Measurements from ENCODE around the gene ALG6.
"Not testable (repeated sequence)": the region's sequence is repeated elsewhere in the genome, so short reads cannot be mapped to it uniquely, and the experiment has no call there.

Gene ALG6

DNA sequence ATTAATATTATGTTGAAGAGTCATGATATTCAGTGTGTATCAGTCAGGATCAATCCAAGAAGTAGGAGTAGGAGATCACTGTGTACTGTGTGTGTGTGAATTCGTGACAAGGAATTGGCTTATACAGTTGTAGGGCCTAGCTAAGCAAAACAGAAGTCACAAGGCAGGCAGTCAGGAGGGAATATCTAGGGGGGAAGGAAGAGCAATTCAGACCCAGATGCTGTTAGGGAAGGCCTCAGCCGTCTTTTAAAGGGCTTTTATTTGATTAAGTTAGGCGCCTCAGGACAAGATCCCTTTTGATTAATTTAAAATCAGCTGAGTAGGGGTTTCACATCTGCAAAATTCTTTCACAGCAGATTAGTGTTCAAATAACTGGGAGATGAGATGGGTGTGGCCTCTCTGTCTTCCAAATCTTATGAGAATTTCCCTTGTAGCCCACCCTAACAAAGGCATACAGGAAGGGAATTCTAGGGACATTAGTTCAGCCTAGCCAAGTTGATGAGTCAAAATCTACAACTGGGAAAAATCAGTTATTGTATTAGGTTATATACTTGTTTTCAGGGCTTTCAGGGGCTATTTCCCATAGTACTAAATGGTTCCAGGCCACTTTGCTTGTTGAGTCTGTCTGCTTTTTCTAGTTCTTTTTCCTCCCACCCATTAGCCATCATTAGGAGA is 47.4 kb downstream of the ALG6 start:
- DNase-seq (ENCODE audit: low read depth in 2 of 2) = no peak

GRCh38 chr1:63418101-63418500 is 50.7 kb downstream of the ALG6 start:
- DNase-seq (ENCODE audit: low read depth in 2 of 2) = no peak

DNA sequence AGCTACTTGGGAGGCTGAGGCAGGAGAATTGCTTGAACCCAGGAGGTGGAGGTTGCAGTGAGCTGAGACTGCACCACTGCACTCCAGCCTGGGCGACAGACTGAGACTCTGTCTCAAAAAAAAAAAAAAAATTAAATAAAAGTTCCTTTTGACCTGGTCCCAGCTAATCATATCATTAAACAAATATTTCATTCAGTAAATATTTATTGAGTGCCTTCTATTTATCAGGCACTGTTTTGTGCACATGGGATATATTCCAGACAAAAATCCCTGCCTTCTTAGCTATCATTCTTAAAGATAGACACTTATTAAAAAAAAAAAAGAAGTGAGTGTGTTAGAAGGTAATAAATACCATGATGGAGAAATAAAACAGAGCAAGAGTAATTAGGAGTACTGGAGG is 53.3 kb downstream of the ALG6 start:
- DNase-seq (ENCODE audit: low read depth in 2 of 2) = not testable (repeated sequence)

DNA sequence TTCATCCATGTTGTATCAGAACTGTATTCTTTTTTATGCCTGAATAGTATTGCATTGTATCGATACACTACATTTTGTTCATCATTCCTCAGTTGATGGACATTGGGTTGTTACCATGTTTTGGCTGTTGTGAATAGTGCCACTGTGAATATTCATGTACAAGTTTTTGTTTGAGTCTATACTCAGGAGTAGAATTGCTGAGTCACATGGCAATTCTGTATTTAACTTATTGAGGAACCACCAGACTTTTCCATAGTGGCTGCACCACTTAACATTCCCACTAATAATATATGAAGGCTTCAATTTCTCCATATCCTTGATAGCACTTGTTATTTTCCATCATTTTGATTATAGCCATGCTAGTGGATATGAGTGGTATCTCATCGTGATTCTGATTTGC is 56.2 kb downstream of the ALG6 start:
- no peak for DNase-seq (ENCODE audit: low read depth in 2 of 2)

DNA sequence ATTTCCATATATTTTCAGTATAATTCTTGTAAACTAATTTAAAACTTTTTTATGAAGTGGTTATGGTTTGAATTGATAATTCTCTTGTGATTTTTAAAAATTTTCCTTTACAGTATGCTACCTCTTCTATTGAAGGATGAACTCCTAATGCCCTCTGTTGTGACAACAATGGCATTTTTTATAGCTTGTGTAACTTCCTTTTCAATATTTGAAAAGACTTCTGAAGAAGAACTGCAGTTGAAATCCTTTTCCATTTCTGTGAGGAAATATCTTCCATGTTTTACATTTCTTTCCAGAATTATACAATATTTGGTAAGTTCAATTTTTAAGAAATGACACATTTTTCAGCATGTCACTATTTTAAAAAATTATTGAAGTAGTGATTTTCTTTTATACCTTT is 61.4 kb downstream of the ALG6 start:
- DNase-seq (ENCODE audit: low read depth in 2 of 2) = no peak

DNA sequence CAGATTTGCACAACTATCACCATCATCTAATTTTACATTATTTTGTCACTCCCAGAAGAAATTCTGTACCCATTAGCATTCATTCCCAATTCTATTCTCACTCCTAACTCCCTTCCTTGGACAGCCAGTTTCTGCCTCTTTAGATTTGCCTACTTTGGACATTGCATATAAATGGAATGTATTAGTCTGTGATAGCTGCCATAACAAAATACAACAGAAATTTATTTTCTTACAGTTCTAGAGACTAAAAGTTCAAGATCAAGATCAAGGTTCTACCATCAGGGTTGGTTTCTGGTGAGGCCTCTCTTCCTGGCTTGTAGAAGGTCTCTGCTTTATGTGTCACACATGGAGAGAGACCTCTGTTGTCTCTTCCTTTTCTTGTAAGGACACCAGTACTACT is 61.9 kb downstream of the ALG6 start:
- DNase-seq (ENCODE audit: low read depth in 2 of 2) = no peak

GRCh38 chr1:63435161-63435560 is 67.7 kb downstream of the ALG6 start:
- DNase-seq (ENCODE audit: low read depth in 2 of 2) = no peak

GRCh38 chr1:63442141-63442475 is 74.7 kb downstream of the ALG6 start:
- no peak for DNase-seq (ENCODE audit: low read depth in 2 of 2)

- no peak for DNase-seq (ENCODE audit: low read depth in 2 of 2)
These were observed 81.4 kb downstream of the ALG6 start for GRCh38 chr1:63448731-63449246.

- no peak for DNase-seq (ENCODE audit: low read depth in 2 of 2)
These were observed 83.0 kb downstream of the ALG6 start for GRCh38 chr1:63450416-63450815.

DNA sequence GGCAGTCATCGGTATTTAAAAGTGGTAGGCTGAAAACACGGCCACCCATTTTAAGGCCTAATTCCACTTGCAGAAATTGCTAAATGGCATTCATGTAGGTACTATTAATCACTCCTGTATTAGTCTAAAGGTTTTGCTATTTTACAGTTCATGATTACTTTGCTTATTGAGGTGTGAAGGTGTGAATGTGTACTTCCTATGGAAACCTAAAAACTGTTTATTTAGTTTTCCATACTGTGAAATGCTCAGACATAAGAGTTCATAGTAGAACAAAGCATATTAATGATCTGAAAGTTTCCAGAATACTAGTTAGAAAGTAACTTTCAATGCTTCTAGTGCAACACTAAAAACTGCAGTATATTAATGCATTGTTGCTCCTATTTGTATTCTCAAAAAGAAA is 85.8 kb downstream of the ALG6 start:
- DNase-seq (ENCODE audit: low read depth in 2 of 2) = no peak

DNA sequence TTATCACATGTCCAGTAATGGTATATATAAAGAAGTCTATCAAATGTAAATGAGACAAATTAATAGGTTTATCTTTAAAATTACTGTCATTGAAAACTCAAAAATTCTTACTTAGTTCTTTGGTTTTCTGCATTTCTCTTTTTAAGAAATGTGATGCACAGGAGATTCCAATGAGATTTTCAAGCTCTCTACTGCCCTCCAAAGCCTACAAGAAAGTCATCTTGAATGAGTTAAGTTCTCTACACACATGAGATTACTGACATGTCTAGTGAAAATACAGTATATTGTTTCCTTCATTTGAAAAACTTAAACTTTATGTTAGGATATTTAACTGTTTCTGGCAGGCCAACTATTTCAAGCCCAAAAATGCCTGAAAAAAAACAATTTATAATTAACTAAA is 86.8 kb downstream of the ALG6 start:
- DNase-seq (ENCODE audit: low read depth in 2 of 2) = no peak

- DNase-seq (ENCODE audit: low read depth in 2 of 2) = no peak
These were observed 91.3 kb downstream of the ALG6 start for GRCh38 chr1:63458750-63459149.

DNA sequence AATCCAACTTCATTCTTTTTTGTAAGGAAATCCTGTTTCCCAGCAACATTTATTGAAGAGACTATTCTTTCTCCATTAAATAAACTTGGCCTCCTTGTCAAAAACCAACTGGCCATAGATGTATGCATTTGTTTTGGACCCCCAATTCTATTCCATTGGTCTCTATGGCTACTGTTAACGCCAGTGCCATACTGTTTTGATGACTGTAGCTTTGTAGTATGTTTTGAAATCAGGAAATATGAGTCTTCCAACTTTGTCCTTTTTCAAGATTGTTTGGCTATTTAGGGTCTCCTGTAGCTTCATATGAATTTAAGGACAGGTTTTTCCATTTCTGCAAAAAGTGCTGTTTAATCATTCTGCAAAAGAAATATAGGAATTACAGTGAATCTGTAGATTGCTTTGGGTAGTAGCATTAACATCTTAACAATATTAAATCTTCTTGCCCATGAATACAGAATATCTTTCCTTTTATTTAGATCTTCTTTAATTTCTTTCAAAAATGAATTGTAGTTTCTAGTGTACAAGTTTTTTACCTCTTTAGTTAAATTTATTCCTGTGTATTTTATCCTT is 94.3 kb downstream of the ALG6 start:
- no peak for DNase-seq (ENCODE audit: low read depth in 2 of 2)

DNA sequence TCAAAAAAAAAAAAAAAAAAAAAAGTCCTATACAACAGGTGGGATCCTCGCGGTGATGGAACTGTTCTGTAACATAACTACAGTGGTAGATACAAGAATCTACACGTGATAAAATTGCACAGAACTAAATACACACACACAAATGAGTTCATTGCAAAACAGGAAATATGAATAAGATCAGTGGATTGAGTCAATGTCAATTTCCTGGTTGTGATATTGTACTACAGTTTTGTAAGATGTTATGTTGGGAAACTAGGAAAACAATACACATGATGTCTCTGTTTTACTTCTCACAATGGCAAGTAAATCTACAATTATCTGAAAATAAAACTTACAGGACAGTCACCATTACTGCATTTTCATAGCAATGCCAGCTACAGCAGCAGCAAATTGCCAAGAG is 95.8 kb downstream of the ALG6 start:
- no peak for DNase-seq (ENCODE audit: low read depth in 2 of 2)

GRCh38 chr1:63466181-63466580 is 98.8 kb downstream of the ALG6 start:
- no peak for DNase-seq (ENCODE audit: low read depth in 2 of 2)

DNA sequence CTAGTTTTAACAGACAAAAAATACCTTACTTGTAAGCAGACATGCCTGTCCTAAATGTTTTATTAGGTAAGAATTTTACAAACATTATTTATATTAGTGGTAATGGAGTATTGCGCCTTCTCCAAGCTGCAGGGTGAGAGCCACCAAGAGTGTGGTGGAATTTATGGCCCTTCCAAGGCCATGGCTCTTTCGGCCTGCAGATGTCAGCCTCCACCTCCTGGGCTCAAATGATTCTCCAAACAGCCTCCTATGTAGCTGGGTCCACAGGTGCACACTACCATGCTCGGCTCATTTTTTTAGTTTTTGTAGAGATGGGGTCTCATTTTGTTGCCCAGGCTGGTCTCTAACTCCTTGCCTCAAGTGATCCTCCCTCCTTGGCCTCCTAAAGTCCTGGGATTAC is 99.3 kb downstream of the ALG6 start:
- no peak for DNase-seq (ENCODE audit: low read depth in 2 of 2)

GRCh38 chr1:63468683-63469082 is 101.3 kb downstream of the ALG6 start:
- not testable (repeated sequence) for DNase-seq (ENCODE audit: low read depth in 2 of 2)

DNA sequence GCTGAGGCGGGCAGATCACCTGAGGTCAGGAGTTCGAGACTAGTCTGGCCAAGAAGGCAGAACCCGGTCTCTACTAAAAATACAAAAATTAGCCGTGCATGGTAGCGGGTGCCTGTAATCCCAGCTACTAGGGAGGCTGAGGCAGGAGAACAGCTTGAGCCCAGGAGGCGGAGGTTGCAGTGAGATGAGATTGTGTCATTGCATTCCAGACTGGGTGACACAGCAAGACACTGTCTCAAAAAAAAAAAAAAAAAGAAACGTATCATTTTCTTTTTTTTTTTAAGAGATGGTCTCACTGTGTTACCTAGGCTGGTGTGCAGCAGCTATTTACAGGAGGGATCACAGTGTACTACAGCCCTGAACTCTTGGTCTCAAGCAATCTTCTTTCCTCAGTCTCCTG is 108.3 kb downstream of the ALG6 start:
- no peak for DNase-seq (ENCODE audit: low read depth in 2 of 2)

DNA sequence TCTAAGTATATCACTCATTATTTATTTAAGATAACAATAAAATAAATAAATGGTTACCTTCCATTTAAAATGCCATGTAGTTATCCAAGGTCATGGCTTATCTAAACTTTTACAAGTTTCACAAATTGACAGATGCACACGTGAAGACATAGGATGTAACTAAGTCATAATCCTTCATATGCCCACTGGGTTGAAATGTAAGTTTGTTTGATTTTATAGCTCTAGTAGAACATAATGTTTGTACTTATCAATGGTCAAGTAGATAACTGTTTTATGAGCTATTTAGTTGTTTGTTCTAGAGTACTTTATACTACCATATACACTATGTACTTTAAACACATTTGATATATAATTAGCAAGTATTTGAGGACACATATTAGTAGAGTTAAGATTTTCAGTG is 112.6 kb downstream of the ALG6 start:
- no peak for DNase-seq (ENCODE audit: low read depth in 2 of 2)

DNA sequence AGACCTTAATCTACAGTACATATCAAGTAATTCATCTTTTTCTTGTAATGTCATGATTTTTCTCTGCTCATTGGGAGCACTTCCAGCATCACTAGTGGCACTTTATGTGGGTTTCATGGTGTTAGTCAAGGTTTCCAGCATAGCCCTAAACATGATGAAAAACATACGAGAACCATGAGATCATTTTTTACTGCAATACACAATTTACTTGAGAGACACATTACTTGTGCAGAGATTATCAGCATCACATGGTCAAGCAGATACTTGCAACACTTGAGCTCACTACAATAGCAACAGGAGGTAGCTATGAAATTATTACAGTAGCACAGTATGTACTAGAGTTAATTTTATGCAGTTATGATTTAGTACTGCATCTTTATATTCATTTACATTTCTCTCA is 119.2 kb downstream of the ALG6 start:
- no peak for DNase-seq (ENCODE audit: low read depth in 2 of 2)

DNA sequence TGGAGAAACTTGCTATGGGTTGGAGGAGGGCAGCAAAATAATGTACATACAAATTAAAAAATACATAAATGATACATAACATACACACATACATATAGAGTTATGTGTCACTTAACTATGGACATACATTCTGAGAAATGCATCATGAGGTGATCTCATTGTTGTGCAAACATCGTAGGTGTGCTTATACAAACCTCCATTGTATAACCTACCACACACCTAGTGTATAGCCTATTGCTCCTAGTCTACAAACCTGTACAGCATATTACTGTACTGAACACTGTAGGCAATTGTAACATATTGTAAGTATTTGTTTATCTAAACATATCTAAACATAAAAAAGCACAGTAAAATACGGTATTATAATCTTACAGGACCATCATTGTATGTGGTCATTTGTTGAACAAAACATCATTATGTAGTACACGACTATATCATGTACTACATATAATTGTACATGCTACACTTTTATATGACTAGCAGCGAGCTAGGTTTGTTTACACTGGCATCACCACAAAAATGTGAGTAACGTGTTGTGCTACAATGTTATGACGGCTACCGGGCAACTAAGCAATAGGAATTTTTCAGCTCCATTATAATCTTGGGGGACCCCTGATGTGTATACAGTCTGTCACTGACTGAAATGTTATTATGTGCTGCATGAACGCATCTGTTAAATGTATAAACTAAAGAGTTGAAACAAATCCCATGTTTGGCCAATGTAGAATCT is 120.1 kb downstream of the ALG6 start:
- no peak for DNase-seq (ENCODE audit: low read depth in 2 of 2)

Measured in stimulated activated CD8-positive, alpha-beta memory T cell treated with anti-CD3 and anti-CD28 coated beads, Interleukin-15, amount 100 ng/mL, for 48 hours (primary cell).